ENCODE data around the gene SLC27A2. TPM values are rescaled to one million over a fixed set of nuclear protein-coding genes. Genes with fewer than 3 reads are reported as not detected.

Gene SLC27A2
- total and polyA plus RNA-seq, 4 donors, result 80.2 to 504 (median 216) TPM

DNA sequence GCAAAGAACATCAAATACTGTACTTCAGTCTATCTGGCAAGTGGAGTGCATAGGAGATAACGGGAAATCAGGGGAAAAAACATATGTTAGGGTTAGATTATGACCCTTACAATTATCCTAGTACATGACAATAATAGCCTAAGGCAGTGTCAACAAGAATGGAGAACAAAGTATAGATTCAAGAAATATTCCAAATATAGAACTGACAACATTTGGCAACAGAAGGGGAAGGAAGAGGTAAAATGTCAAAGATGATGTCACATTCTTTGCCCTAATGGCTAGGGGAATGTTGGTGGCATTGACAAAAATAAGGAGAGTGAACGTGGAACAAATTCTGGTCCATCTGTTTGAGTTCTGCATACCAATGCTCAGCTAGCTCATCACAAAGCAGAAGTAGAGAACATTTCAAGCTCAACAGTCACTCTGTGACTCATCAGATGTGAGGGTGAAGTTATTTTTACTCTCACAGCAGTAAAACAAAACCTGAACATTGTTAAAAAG lies 47.4 kb upstream of the SLC27A2 start (continued):
- TF ChIP-seq, protein P1, sequence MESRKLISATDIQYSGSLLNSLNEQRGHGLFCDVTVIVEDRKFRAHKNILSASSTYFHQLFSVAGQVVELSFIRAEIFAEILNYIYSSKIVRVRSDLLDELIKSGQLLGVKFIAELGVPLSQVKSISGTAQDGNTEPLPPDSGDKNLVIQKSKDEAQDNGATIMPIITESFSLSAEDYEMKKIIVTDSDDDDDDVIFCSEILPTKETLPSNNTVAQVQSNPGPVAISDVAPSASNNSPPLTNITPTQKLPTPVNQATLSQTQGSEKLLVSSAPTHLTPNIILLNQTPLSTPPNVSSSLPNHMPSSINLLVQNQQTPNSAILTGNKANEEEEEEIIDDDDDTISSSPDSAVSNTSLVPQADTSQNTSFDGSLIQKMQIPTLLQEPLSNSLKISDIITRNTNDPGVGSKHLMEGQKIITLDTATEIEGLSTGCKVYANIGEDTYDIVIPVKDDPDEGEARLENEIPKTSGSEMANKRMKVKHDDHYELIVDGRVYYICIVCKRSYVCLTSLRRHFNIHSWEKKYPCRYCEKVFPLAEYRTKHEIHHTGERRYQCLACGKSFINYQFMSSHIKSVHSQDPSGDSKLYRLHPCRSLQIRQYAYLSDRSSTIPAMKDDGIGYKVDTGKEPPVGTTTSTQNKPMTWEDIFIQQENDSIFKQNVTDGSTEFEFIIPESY (IDR thresholded peaks at IDR 0.05), result no peak
- TF ChIP-seq SP1 (IDR thresholded peaks at IDR 0.05), result no peak
- TF ChIP-seq RAD21 (IDR thresholded peaks at IDR 0.05), result no peak
- TF ChIP-seq JUND (IDR thresholded peaks at IDR 0.05), result no peak
- TF ChIP-seq YY1 (IDR thresholded peaks at IDR 0.05), result no peak
- TF ChIP-seq NR2F2 (IDR thresholded peaks at IDR 0.05), result no peak
- TF ChIP-seq GABPA (IDR thresholded peaks at IDR 0.05 in 1 of 2, conservative IDR thresholded peaks at IDR 0.05 in 1 of 2), result no peak

DNA sequence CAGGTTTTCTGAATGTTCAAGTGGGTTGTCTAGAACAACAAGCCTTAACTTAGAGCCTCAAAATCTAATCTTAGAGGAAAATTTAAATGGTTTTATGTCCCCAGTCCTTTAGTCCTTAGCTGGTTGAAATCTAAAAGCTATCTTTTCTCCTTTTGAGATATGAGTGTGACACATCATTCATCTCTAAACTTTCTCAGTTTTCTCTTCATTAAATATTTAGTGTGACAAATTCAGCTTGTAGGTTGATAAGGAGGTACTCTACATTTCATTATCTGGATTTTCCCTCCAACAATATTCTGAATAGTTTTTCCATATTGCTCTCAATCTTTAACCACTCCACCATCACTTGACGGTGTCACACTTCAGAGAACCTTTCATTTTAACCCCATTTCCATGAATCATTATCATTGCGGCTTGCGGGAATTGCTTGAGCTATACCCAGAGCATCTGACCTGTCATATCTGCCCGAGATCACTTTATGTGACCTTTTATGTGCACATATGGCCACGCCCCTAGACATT lies 46.9 kb upstream of the SLC27A2 start:
- no peak overlapping the region for H3K27ac ChIP-seq (ENCODE audit: low read depth in 1 of 2, low read length in 2 of 2)
- TF ChIP-seq, protein P2, sequence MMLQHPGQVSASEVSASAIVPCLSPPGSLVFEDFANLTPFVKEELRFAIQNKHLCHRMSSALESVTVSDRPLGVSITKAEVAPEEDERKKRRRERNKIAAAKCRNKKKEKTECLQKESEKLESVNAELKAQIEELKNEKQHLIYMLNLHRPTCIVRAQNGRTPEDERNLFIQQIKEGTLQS (IDR thresholded peaks at IDR 0.05), result no peak
- TF ChIP-seq HNF4G (IDR thresholded peaks at IDR 0.05) (no peak), JUND (IDR thresholded peaks at IDR 0.05) (no peak), RAD21 (IDR thresholded peaks at IDR 0.05) (no peak), NR2F2 (IDR thresholded peaks at IDR 0.05) (no peak), HNF4A (conservative IDR thresholded peaks at IDR 0.05) (no peak), RXRA (IDR thresholded peaks at IDR 0.05) (no peak), SP1 (IDR thresholded peaks at IDR 0.05) (no peak), YY1 (IDR thresholded peaks at IDR 0.05) (no peak), FOXA1 (IDR thresholded peaks at IDR 0.05) (no peak), EGR1 (IDR thresholded peaks at IDR 0.05; ENCODE audit: low read depth in 2 of 2) (no peak), TAF1 (conservative IDR thresholded peaks at IDR 0.05) (no peak), FOXA2 (IDR thresholded peaks at IDR 0.05) (no peak), GABPA (IDR thresholded peaks at IDR 0.05 in 1 of 2, conservative IDR thresholded peaks at IDR 0.05 in 1 of 2) (no peak)
- TF ChIP-seq, protein P3, sequence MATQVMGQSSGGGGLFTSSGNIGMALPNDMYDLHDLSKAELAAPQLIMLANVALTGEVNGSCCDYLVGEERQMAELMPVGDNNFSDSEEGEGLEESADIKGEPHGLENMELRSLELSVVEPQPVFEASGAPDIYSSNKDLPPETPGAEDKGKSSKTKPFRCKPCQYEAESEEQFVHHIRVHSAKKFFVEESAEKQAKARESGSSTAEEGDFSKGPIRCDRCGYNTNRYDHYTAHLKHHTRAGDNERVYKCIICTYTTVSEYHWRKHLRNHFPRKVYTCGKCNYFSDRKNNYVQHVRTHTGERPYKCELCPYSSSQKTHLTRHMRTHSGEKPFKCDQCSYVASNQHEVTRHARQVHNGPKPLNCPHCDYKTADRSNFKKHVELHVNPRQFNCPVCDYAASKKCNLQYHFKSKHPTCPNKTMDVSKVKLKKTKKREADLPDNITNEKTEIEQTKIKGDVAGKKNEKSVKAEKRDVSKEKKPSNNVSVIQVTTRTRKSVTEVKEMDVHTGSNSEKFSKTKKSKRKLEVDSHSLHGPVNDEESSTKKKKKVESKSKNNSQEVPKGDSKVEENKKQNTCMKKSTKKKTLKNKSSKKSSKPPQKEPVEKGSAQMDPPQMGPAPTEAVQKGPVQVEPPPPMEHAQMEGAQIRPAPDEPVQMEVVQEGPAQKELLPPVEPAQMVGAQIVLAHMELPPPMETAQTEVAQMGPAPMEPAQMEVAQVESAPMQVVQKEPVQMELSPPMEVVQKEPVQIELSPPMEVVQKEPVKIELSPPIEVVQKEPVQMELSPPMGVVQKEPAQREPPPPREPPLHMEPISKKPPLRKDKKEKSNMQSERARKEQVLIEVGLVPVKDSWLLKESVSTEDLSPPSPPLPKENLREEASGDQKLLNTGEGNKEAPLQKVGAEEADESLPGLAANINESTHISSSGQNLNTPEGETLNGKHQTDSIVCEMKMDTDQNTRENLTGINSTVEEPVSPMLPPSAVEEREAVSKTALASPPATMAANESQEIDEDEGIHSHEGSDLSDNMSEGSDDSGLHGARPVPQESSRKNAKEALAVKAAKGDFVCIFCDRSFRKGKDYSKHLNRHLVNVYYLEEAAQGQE (IDR thresholded peaks at IDR 0.05), result no peak
- TF ChIP-seq, protein P4, sequence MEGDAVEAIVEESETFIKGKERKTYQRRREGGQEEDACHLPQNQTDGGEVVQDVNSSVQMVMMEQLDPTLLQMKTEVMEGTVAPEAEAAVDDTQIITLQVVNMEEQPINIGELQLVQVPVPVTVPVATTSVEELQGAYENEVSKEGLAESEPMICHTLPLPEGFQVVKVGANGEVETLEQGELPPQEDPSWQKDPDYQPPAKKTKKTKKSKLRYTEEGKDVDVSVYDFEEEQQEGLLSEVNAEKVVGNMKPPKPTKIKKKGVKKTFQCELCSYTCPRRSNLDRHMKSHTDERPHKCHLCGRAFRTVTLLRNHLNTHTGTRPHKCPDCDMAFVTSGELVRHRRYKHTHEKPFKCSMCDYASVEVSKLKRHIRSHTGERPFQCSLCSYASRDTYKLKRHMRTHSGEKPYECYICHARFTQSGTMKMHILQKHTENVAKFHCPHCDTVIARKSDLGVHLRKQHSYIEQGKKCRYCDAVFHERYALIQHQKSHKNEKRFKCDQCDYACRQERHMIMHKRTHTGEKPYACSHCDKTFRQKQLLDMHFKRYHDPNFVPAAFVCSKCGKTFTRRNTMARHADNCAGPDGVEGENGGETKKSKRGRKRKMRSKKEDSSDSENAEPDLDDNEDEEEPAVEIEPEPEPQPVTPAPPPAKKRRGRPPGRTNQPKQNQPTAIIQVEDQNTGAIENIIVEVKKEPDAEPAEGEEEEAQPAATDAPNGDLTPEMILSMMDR (IDR thresholded peaks at IDR 0.05; ENCODE audit: low read depth, low read length, missing input control), result no peak
- TF ChIP-seq, protein P5, sequence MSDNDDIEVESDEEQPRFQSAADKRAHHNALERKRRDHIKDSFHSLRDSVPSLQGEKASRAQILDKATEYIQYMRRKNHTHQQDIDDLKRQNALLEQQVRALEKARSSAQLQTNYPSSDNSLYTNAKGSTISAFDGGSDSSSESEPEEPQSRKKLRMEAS (IDR thresholded peaks at IDR 0.05), result no peak
- TF ChIP-seq, protein P1 (IDR thresholded peaks at IDR 0.05), result no peak
- WGBS, result 77% methylated on average over 5 of the region's 5 CpGs
- no peak overlapping the region for H3K4me3 ChIP-seq (ENCODE audit: low read depth in 1 of 3, low read length in 3 of 3)
- no peak for DNase-seq (ENCODE audit: low spot score)
- no peaks in the 10 kb centered on the region for H3K4me1 ChIP-seq (ENCODE audit: control insufficient read depth in 4 of 4, insufficient read depth in 4 of 4, low read length in 3 of 4)
- H3K36me3 ChIP-seq (ENCODE audit: control insufficient read depth in 4 of 4, insufficient read depth in 3 of 4, low read depth in 1 of 4, low read length in 3 of 4), result no peaks in the 10 kb centered on the region
- no peaks in the 10 kb centered on the region for H3K27me3 ChIP-seq (ENCODE audit: control insufficient read depth in 4 of 4, insufficient read depth in 4 of 4, low read length in 3 of 4)
- no peak overlapping the region for H3K9ac ChIP-seq (ENCODE audit: low read depth in 1 of 2, low read length in 2 of 2)
- no peaks in the 10 kb centered on the region for H3K9me3 ChIP-seq (ENCODE audit: control insufficient read depth in 4 of 4, low read length in 3 of 4)
